Activated naive CD8-positive, alpha-beta T cell treated with anti-CD3 and anti-CD28 coated beads, Interleukin-2, amount 10 ng/mL, durations not matched to agents 7 days and 5 days (primary cell): Measurements from ENCODE around the gene MAP3K12. TPM values are rescaled to one million over a fixed set of nuclear protein-coding genes. Genes with fewer than 3 reads are reported as not detected.
"Not testable (repeated sequence)": the region's sequence is repeated elsewhere in the genome, so short reads cannot be mapped to it uniquely, and the experiment has no call there.

Experiments used
- ATAC-seq: fragments of 150-1000 bp; cut with Tn5 transposase; one replicate; pipeline ENCODE4 v1.10.0; 2021; ENCODE audit warnings: low read depth, moderate library complexity
- POLR2A ChIA-PET: fragments of 350-600 bp; sonication (Branson Sonifier 250); formaldehyde crosslinking; loops from one replicate; lab custom pipeline; 2021; ENCODE audit warnings: antibody characterized with exemption; lab: Charles Lee
- DNase-seq: peaks from one replicate; pipeline ENCODE4 v3.0.0; 2021
- H3K27ac Mint-ChIP-seq: one replicate; pipeline ENCODE4 v1.8.0; 2022; ENCODE audit warnings: mild to moderate bottlenecking, mixed read lengths
- H3K27me3 Mint-ChIP-seq: one replicate; pipeline ENCODE4 v1.8.0; 2022; ENCODE audit warnings: mild to moderate bottlenecking, moderate library complexity, mixed read lengths
- H3K36me3 Mint-ChIP-seq: one replicate; pipeline ENCODE4 v1.8.0; 2021; ENCODE audit warnings: mild to moderate bottlenecking, mixed read lengths
- H3K4me1 Mint-ChIP-seq: one replicate; pipeline ENCODE4 v1.8.0; 2021; ENCODE audit warnings: mixed read lengths
- H3K4me3 Mint-ChIP-seq: one replicate; pipeline ENCODE4 v1.8.0; 2022; ENCODE audit warnings: mild to moderate bottlenecking, moderate library complexity, mixed read lengths
- H3K9me3 Mint-ChIP-seq: one replicate; pipeline ENCODE4 v1.8.0; 2021; ENCODE audit warnings: mixed read lengths
- total RNA-seq, 2 experiments: library from RNA; stranded (reverse); gene quantifications; one replicate each; pipeline ENCODE4 v1.2.3, GENCODE V29; 2021

The MAP3K12 gene
- total RNA-seq, 2 experiments from 2014 or later: 24.6 to 30.0 TPM

DNA sequence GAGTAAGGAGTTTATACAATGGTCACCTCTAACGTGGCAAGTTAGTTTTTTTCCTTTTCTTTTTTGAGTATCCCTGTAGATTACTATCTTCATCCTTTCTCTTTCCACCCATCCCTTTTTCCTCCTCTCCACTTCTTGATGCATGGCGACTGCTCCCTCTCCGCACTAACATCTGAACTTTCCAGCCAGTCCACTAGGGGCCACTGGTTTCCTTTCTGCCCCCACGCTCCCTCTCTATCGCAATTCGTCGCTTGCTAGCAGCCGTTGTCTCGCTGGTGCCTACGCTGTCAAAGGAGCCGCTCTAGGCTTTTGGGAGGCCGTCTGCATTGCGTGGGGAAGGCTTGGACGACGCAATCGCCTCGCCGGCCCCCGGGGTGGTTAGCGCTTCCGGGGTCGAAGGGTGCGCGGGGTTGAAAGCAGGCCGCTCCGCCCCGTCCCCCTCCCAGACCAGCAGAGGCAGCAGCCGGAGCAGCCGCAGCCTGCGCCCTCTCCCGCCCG lies 47.5 kb downstream of the MAP3K12 start, which contains the start of gene PCBP2:
Gene PCBP2 (plus strand): TSS at position 442 of the 498 bp plus-strand sequence. CDS start 2,699 bp downstream, outside the sequence.
- Mint-ChIP-seq H3K9me3 (no peaks in the 10 kb centered on the region), H3K27ac (peak within 1 kb of the TSS; percentile 100), H3K27me3 (no peaks in the 10 kb centered on the region), H3K4me3 (peak within 1 kb of the TSS; percentile 97), H3K36me3 (peaks cover 36% of the 10 kb centered on the region), H3K4me1 (peaks cover 25% of the 10 kb centered on the region)
- ATAC-seq (peak; percentile 99), DNase-seq (peak; percentile 95)
- POLR2A ChIA-PET: interaction anchor here (0.6 kb wide), 1 partner anchor 8 kb away, joined by 3 read pairs; no protein-coding TSS in a partner anchor

DNA sequence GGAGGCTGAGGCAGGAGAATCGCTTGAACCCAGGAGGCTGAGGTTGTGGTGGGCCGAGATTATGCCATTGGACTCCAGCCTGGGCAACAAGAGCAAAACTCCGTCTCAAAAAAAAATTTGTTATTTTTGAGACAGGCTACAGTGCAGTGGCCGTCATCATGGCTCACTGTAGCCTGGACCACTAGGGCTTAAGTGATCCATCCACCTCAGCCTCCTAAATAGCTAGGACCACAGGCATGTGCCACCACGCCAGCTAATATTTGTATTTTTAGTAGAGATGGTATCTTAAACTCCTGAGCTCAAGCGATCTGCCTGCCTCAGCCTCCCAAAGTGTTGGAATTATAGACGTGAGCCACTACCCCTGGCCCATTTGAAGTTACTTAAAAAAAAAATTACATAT lies 48.3 kb downstream of the MAP3K12 start:
- H3K4me3 Mint-ChIP-seq: no peak overlapping the region
- no peak overlapping the region for H3K27ac Mint-ChIP-seq
- H3K4me1 Mint-ChIP-seq: peaks cover 25% of the 10 kb centered on the region
- peaks cover 38% of the 10 kb centered on the region for H3K36me3 Mint-ChIP-seq
- no peak for ATAC-seq
- no peaks in the 10 kb centered on the region for H3K9me3 Mint-ChIP-seq
- no peaks in the 10 kb centered on the region for H3K27me3 Mint-ChIP-seq
- no peak for DNase-seq
- POLR2A ChIA-PET: interaction anchor here (0.6 to 1.2 kb wide), 2 partner anchors 9 to 50 kb away, joined by 3 to 4 read pairs; partner anchors contain the start of gene TARBP2

DNA sequence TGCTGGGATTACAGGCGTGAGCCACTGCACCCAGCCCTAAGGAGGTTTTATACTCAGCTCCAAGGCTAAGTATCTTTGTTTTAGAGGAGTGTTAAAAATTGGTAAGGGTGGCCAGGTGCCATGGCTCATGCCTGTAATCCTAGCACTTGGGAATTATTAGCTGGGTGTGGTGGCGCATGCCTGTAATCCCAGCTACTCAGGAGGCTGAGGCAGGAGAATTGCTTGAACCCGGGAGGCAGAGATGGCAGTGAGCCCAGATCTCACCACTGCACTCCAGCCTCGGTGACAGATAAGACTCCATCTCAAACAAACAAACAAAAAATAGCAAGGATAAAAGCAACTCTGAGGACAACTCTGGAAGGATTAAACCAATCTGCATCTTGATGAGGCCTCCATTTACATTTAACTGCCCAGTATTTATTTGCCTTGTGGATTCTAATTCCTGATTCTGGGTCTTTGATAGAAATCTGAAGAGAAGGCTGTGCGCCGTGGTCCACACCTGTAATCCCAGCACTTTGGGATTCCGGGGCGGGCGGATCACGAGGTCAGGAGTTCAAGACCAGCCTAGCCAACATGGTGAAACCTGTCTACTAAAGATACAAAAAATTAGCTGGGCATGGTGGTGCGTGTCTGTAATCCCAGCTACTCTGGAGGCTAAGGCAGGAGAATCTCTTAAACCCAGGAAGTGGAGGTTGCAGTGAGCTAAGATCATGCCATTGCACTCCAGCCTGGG lies 54.5 kb downstream of the MAP3K12 start:
- DNase-seq, ATAC-seq, H3K9me3 Mint-ChIP-seq, H3K27ac Mint-ChIP-seq, H3K27me3 Mint-ChIP-seq: not testable (repeated sequence)
- POLR2A ChIA-PET: interaction anchor here (0.7 kb wide), 2 partner anchors 37 to 327 kb away, joined by 4 read pairs; no protein-coding TSS in a partner anchor
- H3K4me3 Mint-ChIP-seq: peak overlapping the region; percentile 20
- peaks cover 35% of the 10 kb centered on the region for H3K36me3 Mint-ChIP-seq
- H3K4me1 Mint-ChIP-seq: peaks cover 33% of the 10 kb centered on the region

- POLR2A ChIA-PET: no interaction called here
- Mint-ChIP-seq H3K4me1 (peaks cover 33% of the 10 kb centered on the region), H3K27ac (no peak overlapping the region), H3K27me3 (no peaks in the 10 kb centered on the region), H3K4me3 (peak overlapping the region; percentile 44), H3K36me3 (peaks cover 35% of the 10 kb centered on the region), H3K9me3 (no peaks in the 10 kb centered on the region)
- DNase-seq: no peak
- no peak for ATAC-seq
These were observed 55.3 kb downstream of the MAP3K12 start for GRCh38 chr12:53443955-53444354.

- Mint-ChIP-seq H3K4me1 (peaks cover 29% of the 10 kb centered on the region), H3K4me3 (peak within 1 kb of the TSS; percentile 99), H3K36me3 (peaks cover 20% of the 10 kb centered on the region), H3K9me3 (no peaks in the 10 kb centered on the region), H3K27ac (peak within 1 kb of the TSS; percentile 91), H3K27me3 (no peaks in the 10 kb centered on the region)
- DNase-seq (peak; percentile 95), ATAC-seq (peak; percentile 99)
- POLR2A ChIA-PET: interaction anchor here (0.7 to 1.3 kb wide), 12 partner anchors 9 to 141 kb away, joined by 3 to 10 read pairs (median 4); partner anchors contain the start of genes AAAS and MAP3K12
These were observed 58.0 kb downstream of the MAP3K12 start, which contains the start of gene PRR13 for GRCh38 chr12:53441040-53441833. Gene PRR13, plus strand, starts transcription at chr12:53441734. Its CDS starts 981 bp downstream, at chr12:53442715.

DNA sequence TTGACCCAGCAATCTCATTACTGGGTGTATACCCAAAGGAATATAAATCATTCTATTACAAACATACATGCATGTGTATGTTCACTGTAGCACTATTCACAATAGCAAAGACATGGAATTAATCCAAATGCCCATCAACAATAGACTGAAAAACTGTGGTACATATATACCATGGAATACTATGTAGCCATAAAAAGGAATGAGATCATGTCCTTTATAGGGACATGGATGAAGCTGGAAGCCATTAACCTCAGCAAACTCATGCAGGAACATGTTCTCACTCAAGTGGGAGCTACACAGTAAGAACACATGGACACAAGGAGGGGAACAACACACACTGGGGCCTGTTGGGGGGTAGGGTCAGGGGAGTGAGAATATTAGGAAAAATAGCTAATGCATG lies 59.7 kb downstream of the MAP3K12 start:
- not testable (repeated sequence) for H3K9me3 Mint-ChIP-seq, H3K27me3 Mint-ChIP-seq, ATAC-seq, DNase-seq, H3K27ac Mint-ChIP-seq, H3K4me3 Mint-ChIP-seq
- POLR2A ChIA-PET: interaction anchor here (0.7 to 1.2 kb wide), 2 partner anchors 115 to 235 kb away, joined by 3 to 5 read pairs; no protein-coding TSS in a partner anchor
- Mint-ChIP-seq H3K36me3 (peaks cover 11% of the 10 kb centered on the region), H3K4me1 (peaks cover 19% of the 10 kb centered on the region)

GRCh38 chr12:53435326-53435725 lies 63.9 kb downstream of the MAP3K12 start:
- H3K4me3 Mint-ChIP-seq, H3K36me3 Mint-ChIP-seq, ATAC-seq, H3K27me3 Mint-ChIP-seq, H3K27ac Mint-ChIP-seq, POLR2A ChIA-PET, H3K4me1 Mint-ChIP-seq, DNase-seq, H3K9me3 Mint-ChIP-seq: not testable (repeated sequence)

DNA sequence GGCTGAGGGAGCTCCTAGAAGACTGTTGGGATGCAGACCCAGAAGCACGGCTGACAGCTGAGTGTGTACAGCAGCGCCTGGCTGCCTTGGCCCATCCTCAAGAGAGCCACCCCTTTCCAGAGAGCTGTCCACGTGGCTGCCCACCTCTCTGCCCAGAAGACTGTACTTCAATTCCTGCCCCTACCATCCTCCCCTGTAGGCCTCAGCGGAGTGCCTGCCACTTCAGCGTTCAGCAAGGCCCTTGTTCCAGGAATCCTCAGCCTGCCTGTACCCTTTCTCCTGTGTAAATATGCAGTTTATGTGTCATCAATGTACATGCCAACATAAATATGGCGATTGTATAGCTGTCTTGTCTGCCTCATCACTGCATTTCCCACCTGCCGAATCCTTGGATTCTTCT lies 68.1 kb downstream of the MAP3K12 start:
- ATAC-seq (no peak), DNase-seq (no peak)
- Mint-ChIP-seq H3K9me3 (no peaks in the 10 kb centered on the region), H3K27ac (no peak overlapping the region), H3K27me3 (peaks cover 2% of the 10 kb centered on the region), H3K36me3 (no peaks in the 10 kb centered on the region), H3K4me3 (no peak overlapping the region), H3K4me1 (no peaks in the 10 kb centered on the region)
- POLR2A ChIA-PET: no interaction called here

GRCh38 chr12:53430116-53430515 lies 69.1 kb downstream of the MAP3K12 start:
- Mint-ChIP-seq H3K27ac (no peak overlapping the region), H3K27me3 (no peaks in the 10 kb centered on the region), H3K9me3 (no peaks in the 10 kb centered on the region), H3K4me1 (no peaks in the 10 kb centered on the region), H3K4me3 (no peak overlapping the region), H3K36me3 (no peaks in the 10 kb centered on the region)
- DNase-seq: no peak
- POLR2A ChIA-PET: interaction anchor here (0.6 kb wide), 1 partner anchor 19 kb away, joined by 3 read pairs; no protein-coding TSS in a partner anchor
- no peak for ATAC-seq

Other genes with a start within 250 kb of the MAP3K12 start
- 10 to 100 TPM; 90.5 to 91.0 TPM for gene ESPL1, start 231.2 kb downstream of the MAP3K12 start, total RNA-seq
- 100 to 1,000 TPM; 388 to 425 TPM for gene PFDN5, start 203.9 kb downstream of the MAP3K12 start, total RNA-seq
- 10 to 100 TPM; 44.8 to 51.2 TPM for gene MYG1, start 199.8 kb downstream of the MAP3K12 start, total RNA-seq
- 10 to 100 TPM; 65.0 to 67.0 TPM for gene AAAS, start 177.8 kb downstream of the MAP3K12 start, total RNA-seq
- gene SP7, start 163.1 kb downstream of the MAP3K12 start, total RNA-seq: not detected
- gene SP1, start 119.3 kb downstream of the MAP3K12 start, total RNA-seq: 10 to 100 TPM; 88.7 to 96.2 TPM
- not detected for gene AMHR2, start 75.6 kb downstream of the MAP3K12 start, total RNA-seq
- gene PRR13, start 57.7 kb downstream of the MAP3K12 start, total RNA-seq: 100 to 1,000 TPM; 218 to 231 TPM
- gene PCBP2, start 47.4 kb downstream of the MAP3K12 start, total RNA-seq: 100 to 1,000 TPM; 824 to 837 TPM
- gene TARBP2, start 1.8 kb upstream of the MAP3K12 start, total RNA-seq: 10 to 100 TPM; 32.3 to 34.9 TPM
- gene NPFF, start 8.0 kb upstream of the MAP3K12 start, total RNA-seq: not detected
- 10 to 100 TPM; 30.2 to 33.5 TPM for gene ATF7, start 126.9 kb upstream of the MAP3K12 start, total RNA-seq
- gene ATP5MC2, start 176.6 kb upstream of the MAP3K12 start, total RNA-seq: 100 to 1,000 TPM; 226 to 241 TPM
- gene CALCOCO1, start 228.0 kb upstream of the MAP3K12 start, total RNA-seq: 10 to 100 TPM; 83.6 to 91.1 TPM